Erythroblast (primary cell): ENCODE measurements around the gene RBKS.

Experiments
- DNase-seq, 2 experiments: peaks; one replicate each; lab custom pipeline; 2025; lab: John Stamatoyannopoulos, UW
- GATA1 ChIP-seq: IDR thresholded peaks from 2 replicates; pipeline ENCODE4 v1.6.1; 2011; ENCODE audit warnings: low read depth, mild to moderate bottlenecking, control low read depth, low read length, moderate library complexity
- POLR2A ChIP-seq: IDR thresholded peaks from 2 replicates; pipeline ENCODE4 v1.6.1; 2011; ENCODE audit warnings: mild to moderate bottlenecking, low read length

RBKS gene

GRCh38 chr2:27890146-27890923 is at the start of gene RBKS, which contains the start of gene BABAM2:
TSS of gene RBKS (minus strand) at chr2:27890387. CDS start at chr2:27890345, 42 bp downstream.
TSS of gene BABAM2 (plus strand) at chr2:27890729. CDS start at chr2:27894557, 3,828 bp downstream.
- TF ChIP-seq GATA1: no peak
- peak; percentile 89 for TF ChIP-seq POLR2A
- DNase-seq: peak; percentile 91 to 95

- TF ChIP-seq POLR2A: no peak
- TF ChIP-seq GATA1: no peak
- no peak for DNase-seq
Measured at GRCh38 chr2:27935026-27935425, 44.8 kb upstream of the RBKS start.

- DNase-seq: no peak
- TF ChIP-seq POLR2A: no peak
- no peak for TF ChIP-seq GATA1
Measured at GRCh38 chr2:27932396-27932795, 42.2 kb upstream of the RBKS start.

GRCh38 chr2:27931361-27931950 is 41.3 kb upstream of the RBKS start:
- no peak for DNase-seq

GRCh38 chr2:27929916-27930486 is 39.8 kb upstream of the RBKS start:
- TF ChIP-seq POLR2A (no peak), GATA1 (no peak)

More at GRCh38 chr2:27931361-27931950, 41.3 kb upstream of the RBKS start:
- TF ChIP-seq POLR2A (no peak), GATA1 (no peak)

GRCh38 chr2:27925766-27926472 is 35.7 kb upstream of the RBKS start:
- no peak for TF ChIP-seq POLR2A
- TF ChIP-seq GATA1: no peak
- DNase-seq: peak; percentile 51 to 77

More at GRCh38 chr2:27929916-27930486, 39.8 kb upstream of the RBKS start:
- DNase-seq: peak in 1 of 2 experiments; percentile 24

- TF ChIP-seq POLR2A (no peak), GATA1 (no peak)
- DNase-seq: no peak
Measured at GRCh38 chr2:27922842-27923241, 32.7 kb upstream of the RBKS start.

GRCh38 chr2:27921880-27922547 is 31.8 kb upstream of the RBKS start:
- TF ChIP-seq POLR2A (no peak), GATA1 (no peak)
- DNase-seq: no peak

GRCh38 chr2:27921424-27921823 is 31.2 kb upstream of the RBKS start:
- TF ChIP-seq GATA1: no peak
- no peak for TF ChIP-seq POLR2A
- DNase-seq: no peak

- TF ChIP-seq POLR2A: no peak
- no peak for TF ChIP-seq GATA1
- DNase-seq: no peak
Measured at GRCh38 chr2:27920148-27920885, 30.1 kb upstream of the RBKS start.

- TF ChIP-seq GATA1 (no peak), POLR2A (no peak)
Measured at GRCh38 chr2:27916293-27916995, 26.3 kb upstream of the RBKS start.

GRCh38 chr2:27915874-27916273 is 25.7 kb upstream of the RBKS start:
- DNase-seq: no peak
- TF ChIP-seq GATA1 (no peak), POLR2A (no peak)

More at GRCh38 chr2:27916293-27916995, 26.3 kb upstream of the RBKS start:
- no peak for DNase-seq
